Fibroblast of pulmonary artery (primary cell): Measurements from ENCODE around the gene IQCN.
A peak's percentile ranks its signal among the peaks of the same experiment; 100 is the strongest.

Experiments
- DNase-seq: peaks from one replicate; pipeline ENCODE4 v3.0.0-alpha.2; 2010; ENCODE audit warnings: low read depth
- H3K4me3 ChIP-seq: replicated peaks from 2 replicates; pipeline ENCODE4 v1.5.1; 2011; ENCODE audit warnings: low read depth, mild to moderate bottlenecking, control low read depth, low read length, moderate library complexity
- CTCF ChIP-seq: IDR thresholded peaks from 2 replicates; pipeline ENCODE4 v1.5.1; 2011; ENCODE audit warnings: mild to moderate bottlenecking, control low read depth, low read length, inconsistent platforms; ENCODE audit errors: missing control alignments

The IQCN gene

GRCh38 chr19:18225355-18225701 lies 48.9 kb downstream of the IQCN start:
- DNase-seq: no peak
- H3K4me3 ChIP-seq: no peak overlapping the region
- TF ChIP-seq CTCF: no peak

- DNase-seq: peak; percentile 100
- TF ChIP-seq CTCF: no peak
- H3K4me3 ChIP-seq: peak overlapping the region; percentile 50
These were observed 49.5 kb downstream of the IQCN start for GRCh38 chr19:18224525-18225354.

- no peak for TF ChIP-seq CTCF
- no peak for DNase-seq
- peak overlapping the region; percentile 50 for H3K4me3 ChIP-seq
These were observed 50.3 kb downstream of the IQCN start for GRCh38 chr19:18223860-18224524.

GRCh38 chr19:18221815-18222725 lies 52.2 kb downstream of the IQCN start:
- TF ChIP-seq CTCF: no peak
- H3K4me3 ChIP-seq: no peak overlapping the region
- DNase-seq: no peak

- DNase-seq: no peak
- no peak overlapping the region for H3K4me3 ChIP-seq
- TF ChIP-seq CTCF: no peak
These were observed 53.5 kb downstream of the IQCN start for GRCh38 chr19:18220632-18221275.

- no peak overlapping the region for H3K4me3 ChIP-seq
- DNase-seq: no peak
- no peak for TF ChIP-seq CTCF
These were observed 54.2 kb downstream of the IQCN start for GRCh38 chr19:18219911-18220631.
